Astrocyte (in vitro differentiated cells and primary cell): ENCODE results near the gene CEP290. TPM values are rescaled to one million over a fixed set of nuclear protein-coding genes. Genes with fewer than 3 reads are reported as not detected.

Source experiments
- DNase-seq: peaks from one replicate; pipeline ENCODE4 v3.0.0-alpha.2; 2010; ENCODE audit warnings: low read depth
- FAIRE-seq: peaks from 2 replicates; lab custom pipeline; 2011; peaks lifted over from hg19 to GRCh38; lab: Jason Lieb, UNC
- H2AFZ ChIP-seq: 2 replicates; pipeline ENCODE4 v1.6.0; 2012; ENCODE audit warnings: low read depth, low read length, inconsistent platforms
- H3K27ac ChIP-seq: 2 replicates; pipeline ENCODE4 v1.5.1; 2011; ENCODE audit warnings: low read depth, low read length, inconsistent platforms
- H3K27me3 ChIP-seq: 2 replicates; pipeline ENCODE4 v1.6.0; 2011; ENCODE audit warnings: low read length, inconsistent platforms; ENCODE audit not compliant: insufficient read depth
- H3K36me3 ChIP-seq: 2 replicates; pipeline ENCODE4 v1.5.1; 2011; ENCODE audit warnings: low read length, inconsistent platforms; ENCODE audit not compliant: insufficient read depth
- H3K4me1 ChIP-seq: 2 replicates; pipeline ENCODE4 v1.5.1; 2011; ENCODE audit warnings: low read length, inconsistent platforms; ENCODE audit not compliant: insufficient read depth
- H3K4me2 ChIP-seq: 2 replicates; pipeline ENCODE4 v1.6.0; 2012; ENCODE audit warnings: low read length, inconsistent platforms
- H3K4me3 ChIP-seq: 2 replicates; pipeline ENCODE4 v1.5.1; 2011; ENCODE audit warnings: low read depth, mild to moderate bottlenecking, low read length, inconsistent platforms; ENCODE audit not compliant: insufficient read depth
- H3K79me2 ChIP-seq: 2 replicates; pipeline ENCODE4 v1.6.0; 2012; ENCODE audit warnings: mild to moderate bottlenecking, low read length, inconsistent platforms; ENCODE audit not compliant: insufficient read depth
- H3K9ac ChIP-seq: 2 replicates; pipeline ENCODE4 v1.6.0; 2012; ENCODE audit warnings: mild to moderate bottlenecking, low read length, inconsistent platforms
- H3K9me3 ChIP-seq: 2 replicates; pipeline ENCODE4 v1.5.1; 2012; ENCODE audit warnings: low read depth, mild to moderate bottlenecking, low read length, inconsistent platforms; ENCODE audit not compliant: insufficient read depth
- H4K20me1 ChIP-seq: 2 replicates; pipeline ENCODE4 v1.6.0; 2012; ENCODE audit warnings: low read length, inconsistent platforms; ENCODE audit not compliant: insufficient read depth
- H3K27ac Mint-ChIP-seq: one replicate; pipeline ENCODE4 v1.8.0; 2021; ENCODE audit warnings: mild to moderate bottlenecking, mixed read lengths; ENCODE audit not compliant: unreplicated experiment
- H3K27me3 Mint-ChIP-seq: one replicate; pipeline ENCODE4 v1.8.0; 2021; ENCODE audit warnings: low read depth, mixed read lengths; ENCODE audit not compliant: unreplicated experiment
- H3K36me3 Mint-ChIP-seq: one replicate; pipeline ENCODE4 v1.8.0; 2021; ENCODE audit warnings: low read depth, mixed read lengths; ENCODE audit not compliant: unreplicated experiment
- H3K4me1 Mint-ChIP-seq: one replicate; pipeline ENCODE4 v1.8.0; 2021; ENCODE audit warnings: low read depth, mixed read lengths; ENCODE audit not compliant: unreplicated experiment
- H3K4me3 Mint-ChIP-seq: one replicate; pipeline ENCODE4 v1.8.0; 2021; ENCODE audit warnings: mild to moderate bottlenecking, moderate library complexity, mixed read lengths; ENCODE audit not compliant: unreplicated experiment
- H3K9me3 Mint-ChIP-seq: one replicate; pipeline ENCODE4 v1.8.0; 2021; ENCODE audit warnings: mild to moderate bottlenecking, mixed read lengths; ENCODE audit not compliant: unreplicated experiment
- CTCF ChIP-seq: IDR thresholded peaks from 2 replicates; pipeline ENCODE4 v1.5.1; 2011; ENCODE audit warnings: low read depth, mild to moderate bottlenecking, inconsistent platforms, low read length, moderate library complexity; ENCODE audit not compliant: insufficient read depth
- EZH2 ChIP-seq: IDR thresholded peaks from 2 replicates; pipeline ENCODE4 v1.6.1; 2012; ENCODE audit warnings: mild to moderate bottlenecking, low read length, inconsistent platforms; ENCODE audit not compliant: insufficient read depth
- total RNA-seq: library from RNA; stranded (reverse); gene quantifications from 2 replicates; pipeline ENCODE4 v1.2.1, GENCODE V29; 2021

Gene CEP290
- total RNA-seq, 1 donor from 2014 or later: 20.1 TPM

GRCh38 chr12:88015825-88016224 lies 126.1 kb downstream of the CEP290 start:
- no peak for DNase-seq
- Histone ChIP-seq H3K36me3 (no peaks in the 10 kb centered on the region), H3K9me3 (peaks cover 3% of the 10 kb centered on the region), H4K20me1 (no peaks in the 10 kb centered on the region), H3K79me2 (no peaks in the 10 kb centered on the region), H3K27me3 (no peaks in the 10 kb centered on the region), H3K27ac (no peak overlapping the region), H3K4me2 (no peak overlapping the region), H2AFZ (no peak overlapping the region), H3K4me1 (no peaks in the 10 kb centered on the region), H3K4me3 (no peak overlapping the region), H3K9ac (no peak overlapping the region)
- H3K27ac Mint-ChIP-seq: no peak overlapping the region
- TF ChIP-seq CTCF: no peak
- TF ChIP-seq EZH2: no peak
- H3K27me3 Mint-ChIP-seq: no peaks in the 10 kb centered on the region
- peaks cover 15% of the 10 kb centered on the region for H3K9me3 Mint-ChIP-seq
- FAIRE-seq: no peak
- H3K36me3 Mint-ChIP-seq: no peaks in the 10 kb centered on the region
- no peak overlapping the region for H3K4me3 Mint-ChIP-seq
- H3K4me1 Mint-ChIP-seq: no peaks in the 10 kb centered on the region

GRCh38 chr12:88011755-88012154 lies 130.1 kb downstream of the CEP290 start:
- H4K20me1 ChIP-seq: no peaks in the 10 kb centered on the region
- no peak for TF ChIP-seq CTCF
- TF ChIP-seq EZH2: no peak
- H3K4me1 ChIP-seq: no peaks in the 10 kb centered on the region
- Mint-ChIP-seq H3K4me1 (no peaks in the 10 kb centered on the region), H3K36me3 (no peaks in the 10 kb centered on the region), H3K27ac (no peak overlapping the region), H3K4me3 (no peak overlapping the region), H3K9me3 (no peaks in the 10 kb centered on the region), H3K27me3 (no peaks in the 10 kb centered on the region)
- H3K27me3 ChIP-seq: no peaks in the 10 kb centered on the region
- DNase-seq (no peak), FAIRE-seq (no peak)
- no peak overlapping the region for H3K27ac ChIP-seq
- H3K9me3 ChIP-seq: no peaks in the 10 kb centered on the region
- no peak overlapping the region for H2AFZ ChIP-seq
- H3K4me3 ChIP-seq: no peak overlapping the region
- no peaks in the 10 kb centered on the region for H3K36me3 ChIP-seq
- no peak overlapping the region for H3K9ac ChIP-seq
- no peak overlapping the region for H3K4me2 ChIP-seq
- no peaks in the 10 kb centered on the region for H3K79me2 ChIP-seq

GRCh38 chr12:88006351-88006750 lies 135.5 kb downstream of the CEP290 start:
- Histone ChIP-seq H3K4me2 (no peak overlapping the region), H3K4me3 (no peak overlapping the region), H4K20me1 (no peaks in the 10 kb centered on the region), H3K27ac (no peak overlapping the region), H3K9ac (no peak overlapping the region), H2AFZ (no peak overlapping the region), H3K27me3 (no peaks in the 10 kb centered on the region), H3K79me2 (no peaks in the 10 kb centered on the region), H3K4me1 (no peaks in the 10 kb centered on the region), H3K9me3 (no peaks in the 10 kb centered on the region), H3K36me3 (no peaks in the 10 kb centered on the region)
- H3K4me1 Mint-ChIP-seq: no peaks in the 10 kb centered on the region
- no peak for TF ChIP-seq EZH2
- no peak for TF ChIP-seq CTCF
- no peak overlapping the region for H3K4me3 Mint-ChIP-seq
- H3K36me3 Mint-ChIP-seq: no peaks in the 10 kb centered on the region
- DNase-seq (no peak), FAIRE-seq (no peak)
- H3K9me3 Mint-ChIP-seq: no peaks in the 10 kb centered on the region
- no peak overlapping the region for H3K27ac Mint-ChIP-seq
- no peaks in the 10 kb centered on the region for H3K27me3 Mint-ChIP-seq
